ENCODE measurements around the gene BMERB1.

DNA sequence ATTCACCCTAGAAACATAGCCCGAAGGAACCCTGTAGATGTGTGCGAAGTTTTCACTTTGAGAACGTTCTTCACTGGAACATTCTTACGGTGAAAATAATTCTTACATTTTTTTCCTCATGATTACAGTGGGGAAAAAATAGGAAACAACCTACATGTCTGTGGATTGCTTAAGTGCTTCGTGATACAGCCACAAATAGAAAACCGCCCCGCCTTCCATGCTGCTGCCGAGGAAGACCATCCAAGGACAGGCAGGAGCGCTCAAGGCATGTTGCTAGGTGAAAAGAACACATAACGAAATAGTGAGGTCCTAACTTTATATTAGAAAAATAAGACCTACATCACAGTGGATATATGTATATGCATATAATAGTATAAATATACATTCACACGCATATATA lies 78.8 kb downstream of the BMERB1 start:
- TF ChIP-seq, protein P1, sequence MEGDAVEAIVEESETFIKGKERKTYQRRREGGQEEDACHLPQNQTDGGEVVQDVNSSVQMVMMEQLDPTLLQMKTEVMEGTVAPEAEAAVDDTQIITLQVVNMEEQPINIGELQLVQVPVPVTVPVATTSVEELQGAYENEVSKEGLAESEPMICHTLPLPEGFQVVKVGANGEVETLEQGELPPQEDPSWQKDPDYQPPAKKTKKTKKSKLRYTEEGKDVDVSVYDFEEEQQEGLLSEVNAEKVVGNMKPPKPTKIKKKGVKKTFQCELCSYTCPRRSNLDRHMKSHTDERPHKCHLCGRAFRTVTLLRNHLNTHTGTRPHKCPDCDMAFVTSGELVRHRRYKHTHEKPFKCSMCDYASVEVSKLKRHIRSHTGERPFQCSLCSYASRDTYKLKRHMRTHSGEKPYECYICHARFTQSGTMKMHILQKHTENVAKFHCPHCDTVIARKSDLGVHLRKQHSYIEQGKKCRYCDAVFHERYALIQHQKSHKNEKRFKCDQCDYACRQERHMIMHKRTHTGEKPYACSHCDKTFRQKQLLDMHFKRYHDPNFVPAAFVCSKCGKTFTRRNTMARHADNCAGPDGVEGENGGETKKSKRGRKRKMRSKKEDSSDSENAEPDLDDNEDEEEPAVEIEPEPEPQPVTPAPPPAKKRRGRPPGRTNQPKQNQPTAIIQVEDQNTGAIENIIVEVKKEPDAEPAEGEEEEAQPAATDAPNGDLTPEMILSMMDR (conservative IDR thresholded peaks at IDR 0.05; ENCODE audit: low read depth, low read length) = no peak
- no peak for TF ChIP-seq EZH2 (IDR thresholded peaks at IDR 0.05; ENCODE audit: low read length, unreplicated experiment)
